ENCODE measurements around the gene C15orf40. TPM values are rescaled to one million over a fixed set of nuclear protein-coding genes. Genes with fewer than 3 reads are reported as not detected.
A peak's percentile ranks its signal among the peaks of the same experiment; 100 is the strongest.

Gene C15orf40
- total and polyA plus RNA-seq, 2 of the 13 experiments (the other 11 are each of a cell fraction or from before 2014, with no cell fraction given), result 24.0 to 26.3 TPM

GRCh38 chr15:82985688-82986441 lies 25.6 kb downstream of the C15orf40 start, which contains the start of gene RAMAC (continued):
- TF ChIP-seq MAX (IDR thresholded peaks at IDR 0.05) (peak; percentile 99), SP2 (CRISPR knock-in tag; IDR thresholded peaks at IDR 0.05) (0 out of 2 replicates have a peak, but pooled peaks have one; percentile 49), HNRNPUL1 (IDR thresholded peaks at IDR 0.05; ENCODE audit: low read depth, low read length) (no peak), KAT8 (CRISPR knock-in tag; IDR thresholded peaks at IDR 0.05) (peak; percentile 96), TFDP2 (CRISPR knock-in tag; IDR thresholded peaks at IDR 0.05) (peak; percentile 96), GATAD2A (CRISPR knock-in tag; IDR thresholded peaks at IDR 0.05) (peak; percentile 62), SSRP1 (CRISPR knock-in tag; IDR thresholded peaks at IDR 0.05) (no peak), KLF9 (CRISPR knock-in tag; IDR thresholded peaks at IDR 0.05; ENCODE audit: low read depth) (no peak; the same call in 1 of the 2 replicates), PRPF4 (IDR thresholded peaks at IDR 0.05; ENCODE audit: low read depth, low read length, poor library complexity, severe bottlenecking) (no peak), GPN1 (CRISPR knock-in tag; IDR thresholded peaks at IDR 0.05; ENCODE audit: borderline replicate concordance) (no peak), ZNF678 (CRISPR knock-in tag; IDR thresholded peaks at IDR 0.05) (no peak), IKZF1 (IDR thresholded peaks at IDR 0.05) (no peak), FUBP1 (CRISPR knock-in tag; IDR thresholded peaks at IDR 0.05; ENCODE audit: borderline replicate concordance) (no peak), ZBTB7B (CRISPR knock-in tag; IDR thresholded peaks at IDR 0.05) (no peak), STAT5B (CRISPR knock-in tag; IDR thresholded peaks at IDR 0.05) (peak; percentile 74; the same call in 1 of the 2 replicates), YEATS2 (CRISPR knock-in tag; IDR thresholded peaks at IDR 0.05; ENCODE audit: borderline replicate concordance) (peak; percentile 91; the same call in 1 of the 2 replicates), ZSCAN12 (CRISPR knock-in tag; IDR thresholded peaks at IDR 0.05) (no peak), E2F1 (CRISPR knock-in tag; IDR thresholded peaks at IDR 0.05) (no peak), ZNF878 (CRISPR knock-in tag; IDR thresholded peaks at IDR 0.05) (peak; percentile 86; the same call in 1 of the 2 replicates), ZZZ3 (CRISPR knock-in tag; IDR thresholded peaks at IDR 0.05; ENCODE audit: borderline replicate concordance) (no peak; the same call in 1 of the 2 replicates), ZNF256 (CRISPR knock-in tag; conservative IDR thresholded peaks at IDR 0.05) (peak; percentile 85; the same call in 1 of the 2 replicates), MAZ (IDR thresholded peaks at IDR 0.05; ENCODE audit: borderline replicate concordance, low read depth, low read length) (no peak), MAZ (CRISPR knock-in tag; IDR thresholded peaks at IDR 0.05; ENCODE audit: low read depth) (peak; percentile 41; the same call in 1 of the 2 replicates), ZNF10 (CRISPR knock-in tag; IDR thresholded peaks at IDR 0.05; ENCODE audit: borderline replicate concordance, low read depth) (no peak), ZBTB42 (CRISPR knock-in tag; IDR thresholded peaks at IDR 0.05) (0 out of 2 replicates have a peak, but pooled peaks have one; percentile 68), ATF2 (CRISPR knock-in tag; IDR thresholded peaks at IDR 0.05) (peak; percentile 64)

Measured in HepG2 (cell line).